Measurements from ENCODE around the gene XPA. TPM values are rescaled to one million over a fixed set of nuclear protein-coding genes. Genes with fewer than 3 reads are reported as not detected.

XPA gene
- total and polyA plus RNA-seq, 2 of the 8 experiments (the other 6 are each of a cell fraction or from before 2014, with no cell fraction given) = 0.24 to 2.6 TPM

DNA sequence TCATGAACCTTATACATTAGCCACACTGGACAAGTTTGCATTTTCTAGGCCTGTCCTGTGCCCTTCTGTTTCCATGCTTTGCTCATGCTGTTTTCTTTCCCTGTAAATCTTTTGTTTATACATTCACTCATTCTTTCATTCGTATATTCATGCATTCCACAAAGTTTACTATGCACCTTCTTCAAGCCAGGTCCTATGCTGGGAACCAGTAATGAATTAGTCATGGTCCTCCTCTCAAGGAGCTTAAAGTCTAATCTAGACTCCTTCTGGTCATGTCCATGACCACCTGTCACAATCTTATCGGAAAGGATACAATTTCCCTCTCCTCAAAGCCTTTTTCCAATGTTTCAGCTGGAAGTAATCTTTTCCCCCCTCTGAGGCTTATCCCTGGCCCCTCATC is 9.1 kb upstream of the XPA start:
- FAIRE-seq = no peak
- Histone ChIP-seq H3K4me3 (ENCODE audit: extremely low read depth in 1 of 4, insufficient read depth in 2 of 4, low read depth in 3 of 4, low read length in 4 of 4) (no peak overlapping the region), H3K18ac (ENCODE audit: extremely low read depth, low read length) (no peak overlapping the region), H3K79me1 (ENCODE audit: low read depth, low read length) (no peaks in the 10 kb centered on the region), H3K56ac (replicated peaks; ENCODE audit: insufficient read length, low read depth, low read length) (no peak overlapping the region), H2AFZ (ENCODE audit: low read length) (no peak overlapping the region), H3K23ac (ENCODE audit: insufficient read length) (no peak overlapping the region), H4K91ac (replicated peaks; ENCODE audit: insufficient read length, low read length) (no peak overlapping the region), H2BK12ac (ENCODE audit: low read depth, low read length) (no peak overlapping the region), H4K8ac (ENCODE audit: extremely low read depth, insufficient read depth, low read length) (no peak overlapping the region), H3K79me2 (ENCODE audit: control insufficient read depth in 1 of 2, insufficient read depth in 2 of 2, low read length in 2 of 2) (no peaks in the 10 kb centered on the region), H2BK20ac (ENCODE audit: low read length) (no peak overlapping the region), H3K27ac (ENCODE audit: low read depth, low read length) (no peak overlapping the region), H4K20me1 (replicated peaks in 1 of 2; ENCODE audit: control insufficient read depth in 1 of 2, insufficient read depth in 2 of 2, low read length in 2 of 2) (peaks cover 0 to 2% of the 10 kb centered on the region in 2 experiments), H3K4me1 (replicated peaks in 1 of 4; ENCODE audit: control insufficient read depth in 3 of 4, insufficient read depth in 4 of 4, low read length in 3 of 4) (peaks cover 0 to 2% (median 1%) of the 10 kb centered on the region in 4 experiments; a peak in 2 of 7 replicates), H2AK5ac (ENCODE audit: low read depth, low read length) (no peak overlapping the region), H2BK120ac (replicated peaks; ENCODE audit: low read depth, low read length) (no peak overlapping the region), H3K14ac (ENCODE audit: insufficient read length) (no peak overlapping the region), H3K27me3 (replicated peaks in 1 of 4; ENCODE audit: control insufficient read depth in 3 of 4, extremely low read depth in 1 of 4, insufficient read depth in 3 of 4, low read length in 3 of 4) (no peaks in the 10 kb centered on the region; a peak in 1 of 7 replicates), H4K5ac (ENCODE audit: insufficient read length, low read depth, low read length) (no peak overlapping the region), H3K9me3 (ENCODE audit: insufficient read depth in 2 of 2, low read depth in 1 of 2, low read length in 1 of 2) (no peaks in the 10 kb centered on the region), H3K4ac (replicated peaks; ENCODE audit: insufficient read length, low read depth, low read length) (no peak overlapping the region), H2BK5ac (ENCODE audit: low read depth, low read length) (no peak overlapping the region), H3K36me3 (ENCODE audit: control insufficient read depth in 2 of 4, insufficient read depth in 4 of 4, low read length in 3 of 4) (no peaks in the 10 kb centered on the region), H3K23me2 (ENCODE audit: low read depth, low read length) (no peaks in the 10 kb centered on the region), H2BK15ac (ENCODE audit: low read length) (no peak overlapping the region), H3K4me2 (ENCODE audit: insufficient read depth in 1 of 2, low read depth in 2 of 2, low read length in 2 of 2) (no peak overlapping the region), H3K9ac (replicated peaks in 1 of 4; ENCODE audit: extremely low read depth in 1 of 4, low read depth in 3 of 4, low read length in 3 of 4) (no peak overlapping the region)
- no peak for DNase-seq (ENCODE audit: low read depth in 1 of 2, low spot score in 2 of 2)
- no peak for TF ChIP-seq BCL11A (IDR thresholded peaks at IDR 0.05; ENCODE audit: low read depth in 2 of 2, low read length in 2 of 2)
- no peak for TF ChIP-seq MAX (IDR thresholded peaks at IDR 0.05)
- TF ChIP-seq HDAC2 (IDR thresholded peaks at IDR 0.05; ENCODE audit: borderline replicate concordance in 1 of 2, low read depth in 2 of 2, low read length in 2 of 2) = no peak
- no peak for TF ChIP-seq SP1 (IDR thresholded peaks at IDR 0.05; ENCODE audit: low read depth, low read length)
- no peak for TF ChIP-seq EGR1 (IDR thresholded peaks at IDR 0.05; ENCODE audit: borderline replicate concordance, low read depth, low read length)
- TF ChIP-seq SP2 (IDR thresholded peaks at IDR 0.05; ENCODE audit: low read length) = no peak
- TF ChIP-seq RXRA (IDR thresholded peaks at IDR 0.05; ENCODE audit: insufficient read depth, low read depth, low read length) = no peak
- TF ChIP-seq ATF2 (IDR thresholded peaks at IDR 0.05; ENCODE audit: low read length) = no peak
- TF ChIP-seq SP4 (IDR thresholded peaks at IDR 0.05; ENCODE audit: low read length) = no peak
- no peak for TF ChIP-seq CEBPB (IDR thresholded peaks at IDR 0.05; ENCODE audit: low read depth, low read length)
- TF ChIP-seq KDM5A (IDR thresholded peaks at IDR 0.05; ENCODE audit: low read length) = no peak
- no peak for TF ChIP-seq SIX5 (IDR thresholded peaks at IDR 0.05; ENCODE audit: low read depth, low read length)
- TF ChIP-seq TEAD4 (IDR thresholded peaks at IDR 0.05; ENCODE audit: low read depth, low read length) = no peak
- ChIA-PET POLR2A (ENCODE audit: partially characterized antibody) (no interaction called here), CTCF (ENCODE audit: partially characterized antibody) (interaction anchor here (1.0 to 2.1 kb wide), 4 partner anchors 9 to 195 kb away, joined by 3 to 10 read pairs (median 4); no protein-coding TSS in a partner anchor)
- 69% methylated on average over 2 of the region's 2 CpGs; no CpG with 5 or more reads in 1 of the 2 experiments for WGBS, 2 experiments (ENCODE audit: extremely low coverage in 1 of 2, insufficient coverage in 1 of 2, insufficient read length in 1 of 2, insufficient replicate concordance in 2 of 2, low coverage in 1 of 2, low lambda C conversion rate in 2 of 2, missing lambda C conversion rate in 1 of 2)
